ENCODE results near the gene HTRA3. TPM values are rescaled to one million over a fixed set of nuclear protein-coding genes. Genes with fewer than 3 reads are reported as not detected.

Gene HTRA3
- total and polyA plus RNA-seq, 8 donors, result 0.56 to 15.6 (median 2.7) TPM

- intact Hi-C loops (cut with DNase I), result no loop called here
- FAIRE-seq (no peak), DNase-seq (no peak), ATAC-seq (no peak)
- Histone ChIP-seq H3K9me3 (no peaks in the 10 kb centered on the region), H3K4me1 (no peaks in the 10 kb centered on the region), H3K27ac (no peak overlapping the region), H3K36me3 (no peaks in the 10 kb centered on the region), H3K4me3 (no peak overlapping the region), H3K27me3 (no peaks in the 10 kb centered on the region)
- no peak for TF ChIP-seq CTCF (IDR thresholded peaks at IDR 0.05)
- WGBS, 2 donors, result 75 to 77% methylated on average over 6 of the region's 6 CpGs
These were observed 55.2 kb downstream of the HTRA3 start for GRCh38 chr4:8324640-8325239.

- FAIRE-seq, result no peak
- no peaks in the 10 kb centered on the region for H3K27me3 ChIP-seq
- no peaks in the 10 kb centered on the region for H3K4me1 ChIP-seq
- peak in 2 of 6 donors; percentile 25 to 41 for DNase-seq
- H3K27ac ChIP-seq, result no peak overlapping the region
- no peaks in the 10 kb centered on the region for H3K9me3 ChIP-seq
- no peak for TF ChIP-seq CTCF (IDR thresholded peaks at IDR 0.05)
- no peaks in the 10 kb centered on the region for H3K36me3 ChIP-seq
- ATAC-seq, result no peak
- WGBS, 2 donors, result 69 to 73% methylated on average over 8 of the region's 8 CpGs
- intact Hi-C loops (cut with DNase I), result no loop called here
- H3K4me3 ChIP-seq, result no peak overlapping the region
These were observed 55.9 kb downstream of the HTRA3 start for GRCh38 chr4:8325291-8325973.

GRCh38 chr4:8326206-8326605 lies 56.7 kb downstream of the HTRA3 start:
- Histone ChIP-seq H3K36me3 (no peaks in the 10 kb centered on the region), H3K9me3 (no peaks in the 10 kb centered on the region), H3K27ac (no peak overlapping the region), H3K27me3 (no peaks in the 10 kb centered on the region), H3K4me3 (no peak overlapping the region), H3K4me1 (no peaks in the 10 kb centered on the region)
- no peak for ATAC-seq
- FAIRE-seq, result no peak
- TF ChIP-seq CTCF (IDR thresholded peaks at IDR 0.05), result no peak
- intact Hi-C loops (cut with DNase I), result no loop called here
- no peak for DNase-seq

- H3K36me3 ChIP-seq, result no peaks in the 10 kb centered on the region
- WGBS, 2 donors, result 72 to 74% methylated on average over 3 of the region's 3 CpGs
- TF ChIP-seq CTCF (IDR thresholded peaks at IDR 0.05), result no peak
- H3K9me3 ChIP-seq, result no peaks in the 10 kb centered on the region
- ATAC-seq, result no peak
- FAIRE-seq, result no peak
- no peak overlapping the region for H3K27ac ChIP-seq
- no peaks in the 10 kb centered on the region for H3K27me3 ChIP-seq
- no peak overlapping the region for H3K4me3 ChIP-seq
- intact Hi-C loops (cut with DNase I), result no loop called here
- DNase-seq, result peak in 1 of 6 donors; percentile 6
- H3K4me1 ChIP-seq, result no peaks in the 10 kb centered on the region
These were observed 58.9 kb downstream of the HTRA3 start for GRCh38 chr4:8328456-8328855.

GRCh38 chr4:8328866-8329559 lies 59.5 kb downstream of the HTRA3 start:
- TF ChIP-seq CTCF (IDR thresholded peaks at IDR 0.05), result no peak
- FAIRE-seq, result no peak
- no peak for ATAC-seq
- intact Hi-C loops (cut with DNase I), result no loop called here
- peak in 2 of 6 donors; percentile 30 to 50 for DNase-seq
- H3K36me3 ChIP-seq, result no peaks in the 10 kb centered on the region
- no peaks in the 10 kb centered on the region for H3K9me3 ChIP-seq
- no peaks in the 10 kb centered on the region for H3K4me1 ChIP-seq
- WGBS, 2 donors, result 69 to 79% methylated on average over 13 of the region's 13 CpGs
- no peaks in the 10 kb centered on the region for H3K27me3 ChIP-seq
- H3K4me3 ChIP-seq, result no peak overlapping the region
- H3K27ac ChIP-seq, result no peak overlapping the region
